Neural cell (in vitro differentiated cells): ENCODE data around the gene CHST8. TPM values are rescaled to one million over a fixed set of nuclear protein-coding genes. Genes with fewer than 3 reads are reported as not detected.

Source experiments
- H2AFZ ChIP-seq: fragments of 200-600, 300-800 bp; sonication (generic), shearing (Covaris generic); 2 replicates; pipeline ENCODE4 v1.6.0; 2014; ENCODE audit warnings: low read depth, mild to moderate bottlenecking, antibody characterized with exemption, low read length, moderate library complexity
- H3F3A ChIP-seq: fragments of 200-600 bp; shearing (Covaris generic); 2 replicates; pipeline ENCODE4 v1.6.1; 2016; ENCODE audit warnings: mild to moderate bottlenecking, moderate library complexity, mixed read lengths, antibody characterized with exemption, low read length; ENCODE audit not compliant: insufficient read depth, poor library complexity, severe bottlenecking
- H3K27ac ChIP-seq: fragments of 200-600, 300-800 bp; sonication (generic), shearing (Covaris generic); 2 replicates; pipeline ENCODE4 v1.5.1; 2014; ENCODE audit warnings: mild to moderate bottlenecking, low read length, moderate library complexity
- H3K27me3 ChIP-seq: fragments of 300-800, 200-600 bp; sonication (generic), shearing (Covaris generic); 2 replicates; pipeline ENCODE4 v1.6.0; 2014; ENCODE audit warnings: mild to moderate bottlenecking, low read depth, low read length, moderate library complexity; ENCODE audit not compliant: insufficient read depth
- H3K36me3 ChIP-seq: fragments of 300-800, 200-600 bp; sonication (generic), shearing (Covaris generic); 2 replicates; pipeline ENCODE4 v1.5.1; 2014; ENCODE audit warnings: mild to moderate bottlenecking, antibody characterized with exemption, low read length, moderate library complexity; ENCODE audit not compliant: insufficient read depth
- H3K4me2 ChIP-seq: fragments of 300-800, 200-600 bp; sonication (generic), shearing (Covaris generic); 2 replicates; pipeline ENCODE4 v1.6.0; 2014; ENCODE audit warnings: mild to moderate bottlenecking, low read length
- H3K4me3 ChIP-seq: fragments of 300-800, 200-600 bp; sonication (generic), shearing (Covaris generic); 2 replicates; pipeline ENCODE4 v1.5.1; 2014; ENCODE audit warnings: mild to moderate bottlenecking, low read length, moderate library complexity
- H3K79me2 ChIP-seq: fragments of 200-600 bp; shearing (Covaris generic); replicated peaks from 2 replicates; pipeline ENCODE4 v1.6.0; 2014; ENCODE audit warnings: mild to moderate bottlenecking, low read length, moderate library complexity; ENCODE audit not compliant: insufficient read depth
- H3K9ac ChIP-seq: fragments of 300-800, 200-600 bp; sonication (generic), shearing (Covaris generic); 2 replicates; pipeline ENCODE4 v1.6.1; 2016; ENCODE audit warnings: mild to moderate bottlenecking, low read length, mixed read lengths
- H3K9me2 ChIP-seq: fragments of 200-600 bp; shearing (Covaris generic); 2 replicates; pipeline ENCODE4 v1.6.1; 2016; ENCODE audit warnings: mild to moderate bottlenecking, low read length, mixed read lengths; ENCODE audit not compliant: insufficient read depth
- H3K9me3 ChIP-seq: fragments of 200-600, 300-800 bp; sonication (generic), shearing (Covaris generic); 2 replicates; pipeline ENCODE4 v1.6.1; 2016; ENCODE audit warnings: mild to moderate bottlenecking, mixed run types, low read length, moderate library complexity, mixed read lengths
- H4K20me1 ChIP-seq: fragments of 200-600 bp; shearing (Covaris generic); 2 replicates; pipeline ENCODE4 v1.6.1; 2016; ENCODE audit warnings: mild to moderate bottlenecking, mixed run types; ENCODE audit not compliant: insufficient read depth
- EP300 ChIP-seq: fragments of 450-650 bp; conservative IDR thresholded peaks from 2 replicates; pipeline ENCODE4 v1.6.1; 2014; ENCODE audit warnings: antibody characterized with exemption, mild to moderate bottlenecking, moderate library complexity; ENCODE audit not compliant: poor library complexity, severe bottlenecking
- EZH2 ChIP-seq: fragments of 200-600, 300-800 bp; shearing (Covaris generic), sonication (generic); IDR thresholded peaks from 2 replicates; pipeline ENCODE4 v1.6.1; 2014; ENCODE audit warnings: antibody characterized with exemption, low read length, borderline replicate concordance, mild to moderate bottlenecking; ENCODE audit not compliant: insufficient read depth, poor library complexity, severe bottlenecking
- MXI1 ChIP-seq: fragments of 450-650 bp; conservative IDR thresholded peaks from 2 replicates; pipeline ENCODE4 v1.6.1; 2014; ENCODE audit warnings: antibody characterized with exemption, mild to moderate bottlenecking; ENCODE audit not compliant: poor library complexity, severe bottlenecking
- POLR2AphosphoS5 ChIP-seq: IDR thresholded peaks from 2 replicates; pipeline ENCODE4 v1.6.1; 2012
- RAD21 ChIP-seq: fragments of 450-650 bp; conservative IDR thresholded peaks from 2 replicates; pipeline ENCODE4 v1.6.1; 2014; ENCODE audit warnings: antibody characterized with exemption, mild to moderate bottlenecking, moderate library complexity
- REST ChIP-seq: IDR thresholded peaks from 2 replicates; pipeline ENCODE4 v1.6.1; 2012; ENCODE audit warnings: borderline replicate concordance
- SMC3 ChIP-seq: fragments of 450-650 bp; conservative IDR thresholded peaks from 2 replicates; pipeline ENCODE4 v1.6.1; 2014; ENCODE audit warnings: antibody characterized with exemption, mild to moderate bottlenecking, moderate library complexity; ENCODE audit not compliant: poor library complexity
- TAF1 ChIP-seq: IDR thresholded peaks from 2 replicates; pipeline ENCODE4 v1.6.1; 2012; ENCODE audit warnings: low read depth
- polyA plus RNA-seq: library from polyadenylated mRNA; depleted of rRNA; stranded (reverse); fragments of >200 nt; gene quantifications from 2 replicates; pipeline ENCODE4 v1.2.3, GENCODE V29; 2014
- TF ChIP-seq, protein P1 (sequence below): fragments of 450-650 bp; IDR thresholded peaks from 2 replicates; pipeline ENCODE4 v1.5.1; 2014; ENCODE audit warnings: antibody characterized with exemption, mild to moderate bottlenecking, moderate library complexity; ENCODE audit not compliant: poor library complexity, severe bottlenecking

CHST8 gene
- polyA plus RNA-seq, 1 donor from 2014 or later = 7.1 TPM

DNA sequence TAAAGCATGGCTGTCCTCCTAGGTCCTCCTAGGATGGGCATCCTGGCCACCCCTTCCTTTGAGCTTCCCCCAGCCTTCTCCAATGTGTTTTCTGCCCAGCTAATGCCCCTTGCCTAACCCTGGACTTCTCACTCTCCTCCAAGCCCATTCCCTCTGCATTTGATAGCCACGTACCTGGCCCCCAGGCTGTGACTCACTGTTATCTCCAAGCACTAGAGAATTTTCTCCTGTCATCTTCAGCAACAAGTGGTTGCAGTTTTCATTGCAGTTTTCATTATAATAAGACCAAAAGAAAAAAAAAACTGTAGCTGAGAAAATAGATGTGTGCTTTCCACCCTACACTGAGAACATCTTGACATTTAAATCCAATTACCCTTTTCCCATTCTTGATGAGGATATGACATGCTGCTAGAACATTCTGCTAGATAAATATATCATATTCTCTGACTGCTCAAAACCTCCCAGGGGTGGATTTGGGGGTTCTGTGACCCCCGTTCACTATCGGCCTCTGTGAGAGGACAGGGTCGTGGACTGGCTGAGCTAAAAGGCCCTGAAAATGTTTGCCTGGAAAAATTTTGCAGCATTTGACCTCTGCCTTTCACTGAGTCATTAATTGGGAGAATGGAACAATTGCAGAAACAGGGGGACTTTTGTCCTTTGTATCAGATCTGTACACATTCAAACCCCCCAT is 116.1 kb downstream of the CHST8 start:
- Histone ChIP-seq H3K27me3 (no peaks in the 10 kb centered on the region), H3K27ac (no peak overlapping the region), H3K4me2 (no peak overlapping the region), H3F3A (no peaks in the 10 kb centered on the region), H4K20me1 (no peaks in the 10 kb centered on the region), H3K4me3 (no peak overlapping the region), H2AFZ (no peak overlapping the region), H3K9me2 (no peaks in the 10 kb centered on the region), H3K9me3 (no peaks in the 10 kb centered on the region), H3K9ac (no peak overlapping the region), H3K36me3 (no peaks in the 10 kb centered on the region), H3K79me2 (no peaks in the 10 kb centered on the region)
- TF ChIP-seq RAD21 (no peak), MXI1 (no peak), REST (no peak), POLR2AphosphoS5 (no peak), EZH2 (no peak), TAF1 (no peak), SMC3 (no peak), EP300 (no peak)
- TF ChIP-seq, protein P1, sequence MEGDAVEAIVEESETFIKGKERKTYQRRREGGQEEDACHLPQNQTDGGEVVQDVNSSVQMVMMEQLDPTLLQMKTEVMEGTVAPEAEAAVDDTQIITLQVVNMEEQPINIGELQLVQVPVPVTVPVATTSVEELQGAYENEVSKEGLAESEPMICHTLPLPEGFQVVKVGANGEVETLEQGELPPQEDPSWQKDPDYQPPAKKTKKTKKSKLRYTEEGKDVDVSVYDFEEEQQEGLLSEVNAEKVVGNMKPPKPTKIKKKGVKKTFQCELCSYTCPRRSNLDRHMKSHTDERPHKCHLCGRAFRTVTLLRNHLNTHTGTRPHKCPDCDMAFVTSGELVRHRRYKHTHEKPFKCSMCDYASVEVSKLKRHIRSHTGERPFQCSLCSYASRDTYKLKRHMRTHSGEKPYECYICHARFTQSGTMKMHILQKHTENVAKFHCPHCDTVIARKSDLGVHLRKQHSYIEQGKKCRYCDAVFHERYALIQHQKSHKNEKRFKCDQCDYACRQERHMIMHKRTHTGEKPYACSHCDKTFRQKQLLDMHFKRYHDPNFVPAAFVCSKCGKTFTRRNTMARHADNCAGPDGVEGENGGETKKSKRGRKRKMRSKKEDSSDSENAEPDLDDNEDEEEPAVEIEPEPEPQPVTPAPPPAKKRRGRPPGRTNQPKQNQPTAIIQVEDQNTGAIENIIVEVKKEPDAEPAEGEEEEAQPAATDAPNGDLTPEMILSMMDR = no peak

DNA sequence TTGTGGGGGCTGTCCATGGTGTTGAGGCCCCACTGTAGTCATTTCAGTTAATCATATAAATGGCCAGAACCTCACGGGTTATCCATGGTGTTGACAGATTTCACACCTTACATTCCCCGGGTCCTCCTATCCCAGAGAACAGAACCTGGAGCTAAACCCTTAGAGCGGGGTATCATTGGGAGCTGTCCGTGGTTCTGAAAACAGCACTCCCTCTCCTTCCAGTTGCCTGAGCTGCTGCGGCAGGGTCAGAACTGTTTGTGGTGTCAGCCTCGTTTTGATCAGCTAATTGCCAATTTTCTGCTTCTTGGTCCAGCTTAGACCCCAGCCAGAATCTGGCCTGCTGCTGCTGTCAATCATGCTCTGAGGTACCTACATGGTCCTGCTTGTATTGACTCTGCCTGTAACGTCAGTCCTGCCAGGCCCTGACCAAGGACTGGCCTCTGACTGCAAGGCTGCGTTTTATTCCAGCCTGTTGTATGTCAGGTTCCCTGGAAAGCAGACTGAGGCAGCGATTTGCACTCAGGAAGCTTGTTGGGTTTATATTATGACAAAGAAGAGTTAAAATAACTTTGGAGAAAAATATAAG is 119.2 kb downstream of the CHST8 start:
- Histone ChIP-seq H4K20me1 (no peaks in the 10 kb centered on the region), H3K27ac (no peak overlapping the region), H3K4me2 (no peak overlapping the region), H3K79me2 (no peaks in the 10 kb centered on the region), H2AFZ (no peak overlapping the region), H3K4me3 (no peak overlapping the region), H3K27me3 (no peaks in the 10 kb centered on the region), H3K9me3 (no peaks in the 10 kb centered on the region), H3K9ac (no peak overlapping the region), H3K36me3 (no peaks in the 10 kb centered on the region), H3F3A (no peaks in the 10 kb centered on the region), H3K9me2 (no peaks in the 10 kb centered on the region)
- TF ChIP-seq MXI1 (no peak), POLR2AphosphoS5 (no peak), REST (peak; percentile 61)
